RWPE1 (cell line): ENCODE measurements around the gene STOX1.
A peak's percentile ranks its signal among the peaks of the same experiment; 100 is the strongest.
"Not testable (repeated sequence)": the region's sequence is repeated elsewhere in the genome, so short reads cannot be mapped to it uniquely, and the experiment has no call there.

Experiments
- CTCF ChIA-PET: fragments of 350-600 bp; sonication (Branson Sonifier 250); formaldehyde crosslinking; extraction: SDS; loops from one replicate; lab custom pipeline; 2021; lab: Yijun Ruan, JAX
- POLR2A ChIA-PET: fragments of 400-600 bp; formaldehyde crosslinking; extraction: SDS; loops from one replicate; lab custom pipeline; 2020; ENCODE audit warnings: antibody characterized with exemption; ENCODE audit not compliant: low non-redundant PET; lab: Yijun Ruan, JAX
- DNase-seq: peaks from one replicate; pipeline ENCODE4 v3.0.0; 2012; ENCODE audit warnings: low spot score
- H3K27ac ChIP-seq: fragments of 450-650 bp; 2 replicates; pipeline ENCODE4 v1.5.1; 2017
- TF ChIP-seq, protein P1 (sequence below): fragments of 450-650 bp; conservative IDR thresholded peaks from 2 replicates; pipeline ENCODE4 v1.5.1; 2017; ENCODE audit warnings: low read depth, mild to moderate bottlenecking

Gene STOX1

DNA sequence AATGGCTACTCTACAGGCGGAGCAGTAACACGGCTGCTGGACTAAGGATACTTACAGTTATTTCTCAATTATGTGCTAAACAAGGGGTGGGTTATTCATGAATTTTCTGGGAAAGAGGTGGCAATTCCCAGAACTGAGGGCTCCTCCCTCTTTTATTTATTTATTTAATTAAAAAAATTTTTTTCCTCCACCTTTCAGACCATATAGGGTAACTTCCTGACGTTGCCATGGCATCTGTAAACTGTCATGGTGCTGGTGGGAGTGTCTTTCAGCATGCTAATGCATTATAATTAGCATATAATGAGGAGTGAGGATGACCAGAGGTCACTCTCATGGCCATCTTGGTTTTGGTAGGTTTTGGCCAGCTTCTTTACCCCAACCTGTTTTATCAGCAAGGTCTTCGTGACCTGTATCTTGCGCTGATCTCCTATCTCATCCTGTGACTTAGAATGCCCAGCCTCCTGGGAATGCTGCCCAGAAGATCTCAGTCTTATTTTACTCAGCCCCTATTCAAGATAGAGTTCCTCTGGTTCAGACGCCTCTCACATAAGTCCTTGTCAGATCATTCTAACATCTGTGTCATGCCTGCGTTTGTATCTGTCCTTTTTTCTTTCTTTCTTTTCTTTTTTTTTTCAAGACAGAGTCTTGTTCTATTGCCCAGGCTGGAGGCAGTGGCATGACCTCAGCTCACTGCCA lies 15.9 kb upstream of the STOX1 start:
- ChIA-PET CTCF (no interaction called here), POLR2A (no interaction called here)
- TF ChIP-seq, protein P1, sequence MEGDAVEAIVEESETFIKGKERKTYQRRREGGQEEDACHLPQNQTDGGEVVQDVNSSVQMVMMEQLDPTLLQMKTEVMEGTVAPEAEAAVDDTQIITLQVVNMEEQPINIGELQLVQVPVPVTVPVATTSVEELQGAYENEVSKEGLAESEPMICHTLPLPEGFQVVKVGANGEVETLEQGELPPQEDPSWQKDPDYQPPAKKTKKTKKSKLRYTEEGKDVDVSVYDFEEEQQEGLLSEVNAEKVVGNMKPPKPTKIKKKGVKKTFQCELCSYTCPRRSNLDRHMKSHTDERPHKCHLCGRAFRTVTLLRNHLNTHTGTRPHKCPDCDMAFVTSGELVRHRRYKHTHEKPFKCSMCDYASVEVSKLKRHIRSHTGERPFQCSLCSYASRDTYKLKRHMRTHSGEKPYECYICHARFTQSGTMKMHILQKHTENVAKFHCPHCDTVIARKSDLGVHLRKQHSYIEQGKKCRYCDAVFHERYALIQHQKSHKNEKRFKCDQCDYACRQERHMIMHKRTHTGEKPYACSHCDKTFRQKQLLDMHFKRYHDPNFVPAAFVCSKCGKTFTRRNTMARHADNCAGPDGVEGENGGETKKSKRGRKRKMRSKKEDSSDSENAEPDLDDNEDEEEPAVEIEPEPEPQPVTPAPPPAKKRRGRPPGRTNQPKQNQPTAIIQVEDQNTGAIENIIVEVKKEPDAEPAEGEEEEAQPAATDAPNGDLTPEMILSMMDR, result no peak
- DNase-seq, result no peak
- no peak overlapping the region for H3K27ac ChIP-seq

DNA sequence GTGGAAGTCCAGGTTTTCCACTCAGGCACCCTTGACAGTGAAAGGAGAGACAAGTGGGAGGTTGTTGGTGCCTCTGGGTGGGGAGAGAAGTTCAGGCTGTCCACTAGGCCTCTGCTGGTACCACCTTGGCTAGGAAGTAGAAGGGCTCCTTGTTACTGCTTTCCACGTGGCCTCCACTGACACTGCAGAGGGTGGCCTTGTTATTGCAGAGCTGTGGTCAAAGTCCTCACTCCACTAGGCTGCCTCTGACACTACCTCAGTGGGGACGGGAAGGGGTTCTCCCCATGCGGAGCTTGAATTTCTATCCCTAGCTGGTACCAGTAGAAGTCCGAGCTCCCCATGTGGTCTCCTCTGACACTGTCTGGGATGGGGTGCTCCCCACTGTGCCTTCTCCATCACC lies 14.9 kb upstream of the STOX1 start:
- DNase-seq, result no peak
- CTCF ChIA-PET, result no interaction called here
- POLR2A ChIA-PET, result no interaction called here
- TF ChIP-seq, protein P1, result no peak
- no peak overlapping the region for H3K27ac ChIP-seq

DNA sequence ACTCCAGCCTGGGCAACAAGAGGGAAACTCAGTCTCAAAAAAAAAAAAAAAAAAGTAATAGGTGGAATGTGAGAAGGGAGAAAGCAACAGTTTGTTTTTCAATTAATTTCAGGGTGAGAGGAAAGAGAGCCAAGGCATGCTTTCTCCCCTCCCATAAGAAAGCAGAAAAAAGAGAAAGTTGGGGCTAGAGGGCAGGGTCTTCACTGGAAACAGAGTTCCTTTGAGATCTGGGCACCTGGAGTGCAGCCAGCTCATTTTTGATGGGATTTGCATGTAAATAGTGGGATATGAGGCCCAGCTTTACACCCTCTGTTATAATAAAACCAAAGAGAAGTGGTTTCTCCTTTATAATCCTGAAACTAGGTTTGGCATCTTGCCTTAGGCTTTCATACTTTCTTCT lies 13.8 kb upstream of the STOX1 start:
- no peak for DNase-seq
- POLR2A ChIA-PET, result no interaction called here
- no peak overlapping the region for H3K27ac ChIP-seq
- CTCF ChIA-PET, result interaction anchor here (0.7 to 1.4 kb wide), 2 partner anchors 14 to 36 kb away, joined by 5 to 7 read pairs; no protein-coding TSS in a partner anchor
- TF ChIP-seq, protein P1, result no peak

DNA sequence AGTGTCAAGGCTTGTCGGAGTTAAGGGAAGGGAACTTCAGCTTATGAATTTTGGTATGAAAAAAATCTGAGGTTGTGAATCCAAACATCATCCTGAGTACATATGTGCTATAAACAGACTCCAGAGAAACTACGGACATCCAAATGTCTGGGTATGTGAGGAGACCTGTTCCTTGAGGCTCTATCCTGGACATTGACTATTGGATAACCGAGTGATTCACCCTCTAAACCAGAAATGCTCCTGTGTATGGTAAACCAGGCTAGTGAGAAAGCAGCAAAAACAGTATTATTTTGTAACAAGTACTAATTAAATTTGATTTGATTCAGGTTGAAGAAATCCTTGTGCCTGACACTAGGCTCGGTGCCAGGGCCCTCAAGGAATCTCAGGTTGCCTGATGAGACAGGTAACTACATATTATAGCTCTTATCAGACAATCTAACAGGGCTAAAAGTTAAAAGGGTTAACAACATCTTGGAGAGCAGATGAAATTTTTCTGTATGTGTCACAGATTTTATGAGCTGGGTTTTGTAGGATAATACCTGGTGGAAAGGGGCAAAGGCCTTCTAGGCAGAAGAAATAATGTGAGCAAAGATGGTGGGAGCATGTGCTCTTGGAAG lies 10.4 kb upstream of the STOX1 start:
- POLR2A ChIA-PET, result interaction anchor here (1.3 kb wide), 1 partner anchor 10 kb away, joined by 5 read pairs; the partner anchor contains the start of gene STOX1
- peak; percentile 41 for DNase-seq

DNA sequence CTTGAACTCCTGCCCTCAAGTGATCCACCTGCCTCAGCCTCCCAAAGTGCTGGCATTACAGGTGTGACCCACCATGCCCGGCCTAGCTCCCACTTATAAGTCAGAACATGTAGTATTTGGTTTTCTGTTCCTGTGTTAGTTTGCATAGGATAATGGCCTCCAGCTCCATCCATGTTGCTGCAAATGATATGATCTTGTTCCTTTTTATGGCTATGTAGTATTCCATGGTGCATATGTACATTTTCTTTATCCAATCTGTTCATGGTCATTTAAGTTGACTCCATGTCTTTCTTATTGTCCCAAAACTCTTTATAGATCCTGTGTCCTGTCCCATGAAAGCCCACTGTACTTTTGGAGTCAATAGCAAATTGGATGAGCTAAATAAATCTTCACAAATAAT lies 7.0 kb upstream of the STOX1 start:
- H3K27ac ChIP-seq, POLR2A ChIA-PET, DNase-seq: not testable (repeated sequence)
- CTCF ChIA-PET, result interaction anchor here (0.6 kb wide), 1 partner anchor 472 kb away, joined by 3 read pairs; no protein-coding TSS in a partner anchor

More for the DNA sequence above, 10.4 kb upstream of the STOX1 start:
- H3K27ac ChIP-seq, result no peak overlapping the region
- TF ChIP-seq, protein P1, result no peak
- CTCF ChIA-PET, result no interaction called here

DNA sequence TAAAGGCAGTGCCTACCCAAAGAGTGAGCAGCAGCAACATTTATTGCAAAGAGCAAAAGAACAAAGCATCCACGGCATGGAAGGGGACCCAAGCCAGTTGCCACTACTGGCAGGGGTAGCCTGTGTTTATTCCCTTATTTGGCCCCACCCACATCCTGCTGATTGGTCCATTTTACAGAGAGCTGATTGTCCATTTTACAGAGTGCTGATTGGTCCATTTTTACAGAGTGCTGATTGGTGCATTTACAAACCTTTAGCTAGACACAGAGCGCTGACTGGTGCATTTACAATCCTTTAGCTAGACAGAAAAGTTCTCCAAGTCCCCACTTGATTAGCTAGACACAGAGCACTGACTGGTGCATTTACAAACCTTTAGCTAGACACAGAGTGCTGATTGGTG lies 4.7 kb upstream of the STOX1 start:
- DNase-seq, POLR2A ChIA-PET, H3K27ac ChIP-seq, CTCF ChIA-PET: not testable (repeated sequence)

DNA sequence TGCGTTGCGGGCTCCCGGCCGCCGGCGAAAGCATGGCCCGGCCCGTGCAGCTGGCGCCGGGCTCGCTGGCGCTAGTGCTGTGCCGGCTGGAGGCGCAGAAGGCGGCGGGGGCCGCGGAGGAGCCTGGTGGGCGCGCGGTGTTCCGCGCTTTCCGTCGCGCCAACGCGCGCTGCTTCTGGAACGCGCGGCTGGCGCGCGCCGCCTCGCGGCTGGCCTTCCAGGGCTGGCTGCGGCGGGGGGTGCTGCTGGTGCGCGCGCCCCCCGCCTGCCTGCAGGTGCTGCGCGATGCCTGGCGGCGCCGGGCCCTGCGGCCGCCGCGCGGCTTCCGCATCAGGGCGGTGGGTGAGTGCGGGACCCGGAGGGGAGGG lies 245 bp downstream of the STOX1 start:
- ChIA-PET CTCF (interaction anchor here (0.7 to 0.8 kb wide), 2 partner anchors 10 to 421 kb away, joined by 3 to 5 read pairs; partner anchors contain the start of gene RUFY2), POLR2A (interaction anchor here (0.6 to 1.3 kb wide), 3 partner anchors 10 to 189 kb away, joined by 3 to 5 read pairs (median 5); no protein-coding TSS in a partner anchor)
- not testable (repeated sequence) for DNase-seq
- peak overlapping the region; percentile 60; the same call in 1 of the 2 replicates for H3K27ac ChIP-seq

DNA sequence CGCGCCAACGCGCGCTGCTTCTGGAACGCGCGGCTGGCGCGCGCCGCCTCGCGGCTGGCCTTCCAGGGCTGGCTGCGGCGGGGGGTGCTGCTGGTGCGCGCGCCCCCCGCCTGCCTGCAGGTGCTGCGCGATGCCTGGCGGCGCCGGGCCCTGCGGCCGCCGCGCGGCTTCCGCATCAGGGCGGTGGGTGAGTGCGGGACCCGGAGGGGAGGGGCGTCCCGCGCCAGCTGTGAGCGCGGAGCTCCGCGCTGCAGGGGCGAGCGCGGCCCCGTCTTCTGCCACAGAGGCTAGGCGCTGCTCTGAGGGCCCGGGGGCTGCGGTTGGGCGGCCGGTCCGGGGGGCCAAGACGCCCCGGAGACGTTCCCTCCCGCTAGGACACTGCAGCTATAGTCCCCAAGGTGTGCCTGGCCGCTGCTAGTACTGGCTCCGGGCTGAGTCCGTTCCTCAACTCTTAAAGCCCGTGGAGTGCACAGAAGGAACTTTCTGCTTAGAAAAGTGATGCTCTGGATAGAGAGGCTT lies 811 bp downstream of the STOX1 start:
- POLR2A ChIA-PET, H3K27ac ChIP-seq, CTCF ChIA-PET, DNase-seq: not testable (repeated sequence)
